Prostate gland (tissue), 2 donors: ENCODE data around the gene RAD51B. TPM values are rescaled to one million over a fixed set of nuclear protein-coding genes. Genes with fewer than 3 reads are reported as not detected.

Experiments
- DNase-seq: peaks from one replicate; pipeline ENCODE4 v3.0.0-alpha.2; 2019; ENCODE audit warnings: low spot score
- H3K27ac ChIP-seq, 2 donors: fragments of 200-600 bp; sonication (generic); 2 replicates each; pipeline ENCODE4 v1.5.1; 2017 to 2019
- H3K27me3 ChIP-seq: fragments of 200-600 bp; sonication (generic); replicated peaks from 2 replicates; pipeline ENCODE4 v1.5.1; 2019; ENCODE audit not compliant: insufficient read depth
- H3K36me3 ChIP-seq, 2 donors: fragments of 200-600 bp; sonication (generic); 1 replicate in 1 of 2; 2 replicates in 1 of 2; pipeline versions ENCODE4 v1.5.1 to v1.8.1; 2017 to 2019
- H3K4me1 ChIP-seq: fragments of 200-600 bp; sonication (generic); replicated peaks from 2 replicates; pipeline ENCODE4 v1.5.1; 2019
- H3K4me3 ChIP-seq, 2 donors: fragments of 200-600 bp; sonication (generic); 2 replicates each; pipeline ENCODE4 v1.5.1; 2017 to 2019
- H3K9me3 ChIP-seq: fragments of 200-600 bp; sonication (generic); 2 replicates; pipeline ENCODE4 v1.5.1; 2017
- CTCF ChIP-seq, 4 experiments: fragments of 200-600 bp in 2 of 4; fragments of 450-650 bp in 2 of 4; sonication (generic) in 2 of 4; IDR thresholded peaks; 1 replicate in 3 of 4; 2 replicates in 1 of 4; pipeline ENCODE4 v1.5.1; 2016 to 2019; ENCODE audit warnings: antibody characterized with exemption in 4 of 4, mild to moderate bottlenecking in 2 of 4, moderate library complexity in 2 of 4
- POLR2A ChIP-seq: fragments of 450-650 bp; IDR thresholded peaks from one replicate; pipeline ENCODE4 v1.6.1; 2016; ENCODE audit warnings: antibody characterized with exemption, mild to moderate bottlenecking
- POLR2AphosphoS5 ChIP-seq: sonication (generic); formaldehyde crosslinking; IDR thresholded peaks from one replicate; pipeline ENCODE4 v1.6.1; 2017; ENCODE audit warnings: antibody characterized with exemption
- WGBS: methylation state at CpG from one replicate; pipeline ENCODE4 v1.1.5; 2018; 5-methylcytosine and 5-hydroxymethylcytosine counted together
- intact Hi-C: fragments of 100-400 bp; cut with DNase I; formaldehyde crosslinking; loops from one replicate; pipeline ENCODE4 v1.14.2; 2022
- total RNA-seq, 2 donors: library from RNA; depleted of rRNA; stranded (reverse); fragments of >200 nt; gene quantifications; one replicate each; pipeline ENCODE4 v1.1.0, GENCODE V29; 2016

The RAD51B gene
- total RNA-seq, 2 donors from 2014 or later = 14.9 to 35.8 TPM

- no peak for DNase-seq
- no peaks in the 10 kb centered on the region for H3K36me3 ChIP-seq
- H3K4me3 ChIP-seq = no peak overlapping the region
- no peaks in the 10 kb centered on the region for H3K27me3 ChIP-seq
- intact Hi-C loops = loop anchor here (2.0 to 10.0 kb wide), 2 partner anchors 49 to 99 kb away; no protein-coding TSS in a partner anchor
- H3K27ac ChIP-seq = peak overlapping the region; percentile 79 to 80
- TF ChIP-seq CTCF (IDR thresholded peaks at IDR 0.05) = no peak
- TF ChIP-seq POLR2AphosphoS5 = no peak
- no peak for TF ChIP-seq POLR2A
- no peaks in the 10 kb centered on the region for H3K9me3 ChIP-seq
- peaks cover 10% of the 10 kb centered on the region for H3K4me1 ChIP-seq
These were observed 326.0 kb downstream of the RAD51B start for GRCh38 chr14:68145539-68145938.

- Histone ChIP-seq H3K4me3 (no peak overlapping the region), H3K9me3 (no peaks in the 10 kb centered on the region), H3K27me3 (no peaks in the 10 kb centered on the region), H3K27ac (peak overlapping the region; percentile 79 to 80), H3K36me3 (no peaks in the 10 kb centered on the region), H3K4me1 (peaks cover 10% of the 10 kb centered on the region)
- WGBS = 27% methylated on average over 3 of the region's 3 CpGs
- intact Hi-C loops = loop anchor here (10.0 kb wide), 1 partner anchor 98 kb away; no protein-coding TSS in a partner anchor
- TF ChIP-seq CTCF (IDR thresholded peaks at IDR 0.05) (no peak), POLR2AphosphoS5 (peak; percentile 3), POLR2A (no peak)
- DNase-seq = peak; percentile 50
These were observed 327.2 kb downstream of the RAD51B start for GRCh38 chr14:68146818-68147217.

- Histone ChIP-seq H3K4me1 (peaks cover 10% of the 10 kb centered on the region), H3K36me3 (no peaks in the 10 kb centered on the region), H3K4me3 (no peak overlapping the region), H3K27ac (peak overlapping the region; percentile 79 to 80), H3K9me3 (no peaks in the 10 kb centered on the region), H3K27me3 (no peaks in the 10 kb centered on the region)
- no peak for DNase-seq
- no peak for TF ChIP-seq POLR2A
- no peak for TF ChIP-seq CTCF (IDR thresholded peaks at IDR 0.05)
- TF ChIP-seq POLR2AphosphoS5 = no peak
- intact Hi-C loops = loop anchor here (10.0 kb wide), 1 partner anchor 97 kb away; no protein-coding TSS in a partner anchor
These were observed 327.7 kb downstream of the RAD51B start for GRCh38 chr14:68147303-68147702.

- H3K27ac ChIP-seq = peak overlapping the region in 1 of 2 donors; percentile 15
- TF ChIP-seq CTCF (IDR thresholded peaks at IDR 0.05) = no peak
- no peak for TF ChIP-seq POLR2AphosphoS5
- no peak for TF ChIP-seq POLR2A
- no peak for DNase-seq
- no peak overlapping the region for H3K4me3 ChIP-seq
- H3K36me3 ChIP-seq = no peaks in the 10 kb centered on the region
- no peaks in the 10 kb centered on the region for H3K27me3 ChIP-seq
- H3K9me3 ChIP-seq = no peaks in the 10 kb centered on the region
- WGBS = 94% methylated on average over 3 of the region's 3 CpGs
- peaks cover 9% of the 10 kb centered on the region for H3K4me1 ChIP-seq
- intact Hi-C loops = loop anchor here (10.0 kb wide), 1 partner anchor 97 kb away; no protein-coding TSS in a partner anchor
These were observed 328.7 kb downstream of the RAD51B start for GRCh38 chr14:68148276-68148675.

- H3K4me3 ChIP-seq = no peak overlapping the region
- DNase-seq = no peak
- no peaks in the 10 kb centered on the region for H3K36me3 ChIP-seq
- H3K27me3 ChIP-seq = no peaks in the 10 kb centered on the region
- H3K27ac ChIP-seq = no peak overlapping the region
- intact Hi-C loops = loop anchor here (10.0 kb wide), 1 partner anchor 96 kb away; no protein-coding TSS in a partner anchor
- TF ChIP-seq CTCF (IDR thresholded peaks at IDR 0.05) (no peak), POLR2A (no peak)
- H3K4me1 ChIP-seq = peaks cover 4% of the 10 kb centered on the region
- no peaks in the 10 kb centered on the region for H3K9me3 ChIP-seq
These were observed 329.2 kb downstream of the RAD51B start for GRCh38 chr14:68148763-68149162.
